Sciatic nerve (tissue), 2 donors: ENCODE data around the gene MYO1D. TPM values are rescaled to one million over a fixed set of nuclear protein-coding genes. Genes with fewer than 3 reads are reported as not detected.

ENCODE experiments used
- ATAC-seq: fragments of 200-7000 bp; cut with Tn5 transposase; one replicate; pipeline ENCODE4 v1.9.1; 2020; ENCODE audit warnings: mild to moderate bottlenecking, moderate library complexity
- DNase-seq: peaks from one replicate; pipeline ENCODE4 v3.0.0-alpha.2; 2020; ENCODE audit warnings: low spot score
- intact Hi-C: fragments of 100-400 bp; cut with DNase I; formaldehyde crosslinking; loops from one replicate; pipeline ENCODE4 v1.14.2; 2022
- total RNA-seq: library from RNA; stranded (reverse); fragmentation: NEBNext Ultra II Directional; extraction: Animal tissue kit (Norgen Biotek cat#: 25700); gene quantifications from one replicate; pipeline ENCODE4 v1.2.1, GENCODE V29; 2021
- donor health status: DM: no; HTN: no; CAD: no.
- donor health status: DM: no; HTN: no; CAD: no.

Gene MYO1D
- total RNA-seq, 1 donor from 2014 or later: 57.8 TPM

- DNase-seq (no peak), ATAC-seq (peak; percentile 75)
- intact Hi-C loops: no loop called here
These were observed 75.7 kb downstream of the MYO1D start for GRCh38 chr17:32801193-32801592.

DNA sequence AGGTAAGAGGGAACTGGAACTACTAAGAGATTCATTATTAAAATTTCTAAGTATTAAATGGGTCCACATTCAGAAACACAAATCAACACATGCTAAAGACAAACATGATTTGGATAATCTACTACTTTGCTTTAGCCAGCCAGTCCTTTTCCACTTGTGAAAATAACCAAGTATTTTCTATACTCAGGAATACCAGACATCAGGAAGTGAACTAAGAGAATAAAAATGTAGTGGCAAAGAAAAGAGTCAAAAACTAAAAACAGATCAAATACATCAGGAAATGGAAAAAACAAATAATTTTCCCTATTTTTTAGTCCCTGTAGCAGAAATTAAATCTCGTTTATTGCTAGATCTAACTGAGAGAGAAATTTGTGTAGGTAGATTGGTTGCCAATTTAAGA is 78.0 kb downstream of the MYO1D start:
- intact Hi-C loops: no loop called here
- ATAC-seq (no peak), DNase-seq (no peak)

GRCh38 chr17:32795339-32795979 is 81.5 kb downstream of the MYO1D start:
- no peak for ATAC-seq
- intact Hi-C loops: no loop called here
- no peak for DNase-seq

DNA sequence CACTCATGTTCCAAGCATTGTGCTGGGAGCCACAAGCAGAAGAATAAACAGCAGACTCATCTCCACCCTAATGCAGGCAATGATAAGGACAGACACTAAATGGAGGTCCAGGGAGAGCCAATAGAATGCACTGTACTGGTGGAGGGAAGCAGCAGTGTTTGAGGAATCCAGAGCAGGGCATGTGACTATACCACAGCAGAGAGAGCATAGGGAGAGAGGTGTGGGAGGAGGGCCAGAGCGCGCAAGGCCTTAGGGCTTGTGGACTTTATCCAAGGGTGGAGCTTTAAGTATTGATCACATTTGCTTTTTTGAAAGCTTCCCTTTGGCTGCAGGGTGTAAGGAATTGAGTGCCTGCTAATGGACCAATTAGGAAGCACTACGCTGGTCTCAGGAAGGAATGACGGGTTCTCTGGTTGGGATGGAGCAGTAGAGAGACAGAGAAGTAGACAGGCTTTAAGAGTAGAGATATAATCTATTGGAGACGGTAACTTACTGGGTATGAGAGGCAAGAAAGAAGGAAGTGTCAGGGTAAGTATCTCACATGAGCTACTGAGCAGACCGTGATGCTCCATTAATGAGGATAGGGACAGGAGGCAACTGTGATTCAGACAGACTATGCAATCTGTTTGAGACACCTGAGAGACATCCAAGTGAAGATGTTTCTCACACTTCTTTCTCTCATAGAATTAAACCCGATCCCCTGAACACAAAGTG is 82.2 kb downstream of the MYO1D start:
- DNase-seq (no peak), ATAC-seq (no peak)
- intact Hi-C loops: no loop called here

DNA sequence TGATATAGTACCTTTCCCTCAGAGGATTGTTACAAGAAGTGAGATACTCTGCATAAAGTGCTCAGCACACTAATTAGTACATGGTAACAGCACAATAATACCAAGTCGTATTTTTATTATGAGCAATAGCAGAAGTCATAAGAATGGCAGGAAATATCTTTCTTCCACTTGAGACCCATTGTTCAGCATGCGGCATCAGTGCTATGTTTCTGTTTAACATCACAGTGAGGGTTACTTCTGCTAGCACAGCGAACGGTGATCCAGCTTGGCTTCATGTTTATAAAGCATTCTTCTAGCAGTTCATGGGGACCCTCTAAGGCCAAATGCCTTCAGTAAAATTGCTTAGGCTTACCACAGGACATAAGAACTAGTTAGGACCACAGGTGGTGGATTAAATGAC is 83.1 kb downstream of the MYO1D start:
- DNase-seq (no peak), ATAC-seq (no peak)
- intact Hi-C loops: no loop called here

DNA sequence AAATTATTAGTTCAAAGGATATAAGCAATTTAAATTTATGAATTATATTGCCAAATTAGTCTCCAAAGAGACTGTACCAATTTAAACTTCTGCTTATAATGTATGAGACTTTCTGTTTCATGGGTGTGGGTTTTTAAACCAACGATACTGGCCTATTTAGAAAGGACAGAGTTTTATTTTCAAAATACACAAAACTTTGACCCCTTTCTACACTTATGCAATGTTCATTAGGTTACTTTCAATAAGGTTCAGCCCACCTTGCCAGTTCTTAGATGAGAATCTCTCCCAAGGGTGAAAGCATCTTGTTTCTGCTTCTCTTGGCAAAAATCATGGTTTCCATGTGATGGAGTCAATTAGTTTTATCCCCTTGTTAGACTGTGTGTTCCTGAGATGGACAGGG is 84.7 kb downstream of the MYO1D start:
- intact Hi-C loops: no loop called here
- DNase-seq: no peak
- ATAC-seq: no peak

GRCh38 chr17:32786169-32786568 is 90.8 kb downstream of the MYO1D start:
- DNase-seq: no peak
- intact Hi-C loops: loop anchor here (10.0 kb wide), 1 partner anchor 89 kb away; the partner anchor contains the start of gene MYO1D
- ATAC-seq: no peak

DNA sequence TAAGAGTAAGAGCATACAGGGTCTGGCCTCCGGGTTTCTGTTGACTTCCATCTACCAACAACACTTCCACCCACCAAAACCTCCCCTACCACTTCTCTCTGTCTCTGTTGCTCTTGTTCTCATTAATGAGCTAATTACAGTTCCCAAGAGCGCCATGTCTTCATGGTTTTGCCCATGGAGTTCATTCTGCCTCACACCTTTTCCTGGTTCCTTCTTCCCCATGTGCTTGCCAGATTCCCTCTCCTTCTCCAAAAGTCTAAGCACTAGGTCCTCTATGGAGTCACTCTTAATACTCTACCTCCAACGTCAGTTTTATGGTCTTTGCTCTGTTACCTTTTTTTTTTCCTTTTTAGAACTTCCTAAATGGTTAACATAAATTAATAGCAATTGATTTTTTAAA is 92.8 kb downstream of the MYO1D start:
- DNase-seq (no peak), ATAC-seq (no peak)
- intact Hi-C loops: loop anchor here (10.0 kb wide), 1 partner anchor 91 kb away; the partner anchor contains the start of gene MYO1D

DNA sequence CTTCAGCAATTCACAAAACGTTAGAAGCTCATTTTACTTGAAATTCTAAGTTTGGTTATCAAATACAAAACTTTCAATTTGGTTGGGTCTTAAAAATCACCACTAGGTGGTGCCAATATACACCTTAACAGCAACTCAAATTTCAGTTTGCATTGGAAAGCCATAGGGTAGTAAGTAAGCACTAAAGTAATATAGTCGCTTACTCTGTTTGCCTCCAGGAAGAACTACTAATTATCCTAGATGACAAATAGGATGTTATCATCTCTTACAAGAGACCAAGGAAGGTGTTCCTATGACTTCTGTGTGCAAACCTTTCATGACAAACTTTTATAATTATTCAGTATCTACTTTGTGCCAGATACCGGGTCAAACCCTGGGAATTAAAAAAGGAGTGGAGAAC is 93.3 kb downstream of the MYO1D start:
- DNase-seq (no peak), ATAC-seq (no peak)
- intact Hi-C loops: loop anchor here (10.0 kb wide), 1 partner anchor 91 kb away; the partner anchor contains the start of gene MYO1D

DNA sequence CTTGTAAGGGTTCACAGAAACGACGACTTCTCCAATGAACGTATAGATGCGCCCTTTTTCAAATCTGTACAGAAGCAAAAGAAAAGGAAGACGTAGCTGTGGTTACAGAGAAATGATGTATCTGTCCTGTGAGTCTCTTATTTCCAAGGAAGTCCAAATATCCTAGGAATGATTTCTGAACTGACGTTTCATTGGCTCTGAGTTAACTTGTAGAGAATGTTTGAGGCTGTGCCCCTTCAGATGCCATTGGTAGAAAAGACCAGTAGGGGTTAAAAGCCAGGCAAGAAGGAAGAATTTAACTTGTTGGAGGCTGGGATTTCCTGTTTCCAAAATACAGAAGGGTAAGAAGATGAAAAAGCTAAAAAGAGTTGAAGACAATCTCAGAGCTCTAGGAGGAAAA is 96.2 kb downstream of the MYO1D start:
- no peak for DNase-seq
- ATAC-seq: no peak
- intact Hi-C loops: loop anchor here (10.0 kb wide), 1 partner anchor 94 kb away; the partner anchor contains the start of gene MYO1D

GRCh38 chr17:32777922-32778321 is 99.0 kb downstream of the MYO1D start:
- intact Hi-C loops: no loop called here
- no peak for DNase-seq
- ATAC-seq: no peak

GRCh38 chr17:32777436-32777835 is 99.5 kb downstream of the MYO1D start:
- intact Hi-C loops: no loop called here
- no peak for ATAC-seq
- no peak for DNase-seq

- ATAC-seq (no peak), DNase-seq (no peak)
- intact Hi-C loops: no loop called here
These were observed 102.2 kb downstream of the MYO1D start for GRCh38 chr17:32774695-32775084.

DNA sequence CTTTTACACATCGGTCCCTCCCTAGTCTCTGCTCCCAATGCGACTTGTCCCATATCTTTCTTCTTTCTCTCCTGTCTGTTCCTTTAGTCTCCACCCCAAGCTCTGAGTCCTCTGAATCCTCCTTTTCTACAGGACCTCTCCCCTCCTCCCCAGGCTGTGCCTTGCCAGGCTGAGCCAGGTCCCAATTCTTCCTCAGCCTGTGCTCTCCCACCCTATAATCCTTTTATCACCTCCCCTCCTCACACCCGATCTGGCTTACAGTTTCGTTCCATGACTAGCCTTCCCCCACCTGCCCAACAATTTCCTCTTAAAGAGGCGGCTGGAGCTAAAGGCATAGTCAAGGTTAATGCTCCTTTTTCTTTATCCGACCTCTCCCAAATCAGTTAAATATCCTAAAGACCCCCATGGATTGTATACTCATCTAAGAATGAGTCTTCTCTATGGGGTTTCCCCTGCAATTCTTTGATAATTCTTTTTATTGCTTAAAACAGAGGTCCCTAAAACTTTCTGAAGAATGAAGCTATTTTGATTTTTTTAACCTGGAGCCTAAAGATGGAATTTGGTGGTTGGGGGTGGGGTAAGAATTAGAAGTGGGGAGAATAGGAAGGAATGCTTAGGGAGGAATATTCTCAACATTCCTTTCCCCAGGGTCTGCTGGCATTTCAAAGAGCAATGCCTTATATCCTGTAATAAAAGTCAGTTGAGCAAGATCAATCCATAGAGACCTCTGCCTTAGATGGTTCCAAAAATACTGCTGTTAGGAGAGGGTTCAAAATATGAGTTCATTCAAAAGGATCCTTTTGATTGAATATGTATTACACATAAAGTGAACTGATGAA is 102.8 kb downstream of the MYO1D start:
- intact Hi-C loops: no loop called here
- ATAC-seq (peak; percentile 41), DNase-seq (no peak)

- DNase-seq (no peak), ATAC-seq (no peak)
- intact Hi-C loops: no loop called here
These were observed 104.4 kb downstream of the MYO1D start for GRCh38 chr17:32772453-32773025.

DNA sequence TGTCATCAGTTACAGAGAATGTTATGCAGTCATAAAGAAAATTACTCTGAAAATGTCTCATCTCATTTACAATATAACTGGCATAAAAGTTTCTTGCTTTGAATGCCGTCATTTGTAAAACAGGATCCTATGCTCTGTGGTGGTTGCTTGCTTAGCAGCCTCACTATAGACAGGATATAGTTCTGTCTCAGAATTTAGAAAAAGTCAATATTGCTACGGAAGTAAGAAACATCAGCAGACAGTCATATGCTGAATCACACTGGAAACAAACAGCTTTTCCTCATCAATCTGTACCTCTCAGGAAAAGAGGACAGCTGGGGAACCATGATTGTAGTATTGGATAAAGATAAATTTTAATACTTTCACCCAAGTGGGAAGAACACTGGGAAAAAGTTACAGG is 105.5 kb downstream of the MYO1D start:
- ATAC-seq (no peak), DNase-seq (no peak)
- intact Hi-C loops: no loop called here

- ATAC-seq: no peak
- intact Hi-C loops: no loop called here
- DNase-seq: no peak
These were observed 107.1 kb downstream of the MYO1D start for GRCh38 chr17:32769846-32770245.

DNA sequence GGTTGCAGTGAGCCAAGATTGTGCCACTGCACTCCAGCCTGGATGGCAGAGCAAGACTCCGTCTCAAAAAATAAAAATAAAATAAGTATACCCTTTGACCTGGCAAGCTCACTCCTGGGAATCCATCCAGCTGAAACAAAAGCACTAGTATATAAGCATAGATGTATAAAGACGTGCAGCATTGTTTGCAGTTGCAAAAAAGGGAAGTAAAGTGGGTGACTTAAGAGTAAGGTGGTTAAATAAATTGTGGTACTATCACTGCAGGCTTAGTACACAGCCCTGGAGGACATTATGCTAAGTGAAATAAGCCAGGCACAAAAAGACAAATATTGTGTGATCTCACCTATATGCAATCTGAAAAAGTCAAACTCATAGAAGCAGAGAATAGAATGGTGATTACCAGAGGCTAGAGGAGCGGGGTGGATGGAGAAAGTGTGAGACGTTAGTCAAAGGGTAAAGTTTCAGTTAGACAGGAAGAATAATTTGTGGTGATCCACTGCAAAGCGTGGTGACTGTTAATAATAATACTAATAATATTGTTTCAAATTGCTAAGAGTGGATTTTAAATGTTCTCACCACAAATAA is 113.0 kb downstream of the MYO1D start:
- ATAC-seq: no peak
- no peak for DNase-seq
- intact Hi-C loops: no loop called here

GRCh38 chr17:32759476-32759875 is 117.4 kb downstream of the MYO1D start:
- DNase-seq (no peak), ATAC-seq (no peak)
- intact Hi-C loops: no loop called here
